A673 (cell line): ENCODE data around the gene CTNNA3.

ENCODE experiments used
- EZH2 ChIP-seq: fragments of 200-600 bp; sonication (generic); IDR thresholded peaks from 2 replicates; pipeline ENCODE4 v1.6.1; 2017; ENCODE audit warnings: borderline replicate concordance, low read depth, mild to moderate bottlenecking, mixed read lengths, antibody characterized with exemption, low read length; ENCODE audit not compliant: poor library complexity, severe bottlenecking
- TF ChIP-seq, protein P1 (sequence below): fragments of 300-800, 200-600 bp; sonication (generic); conservative IDR thresholded peaks from 2 replicates; pipeline ENCODE4 v1.5.1; 2017; ENCODE audit warnings: low read depth, mild to moderate bottlenecking, antibody characterized with exemption, low read length, moderate library complexity, mixed read lengths

GRCh38 chr10:66284621-66285020 lies 1411.4 kb downstream of the CTNNA3 start:
- TF ChIP-seq, protein P1, sequence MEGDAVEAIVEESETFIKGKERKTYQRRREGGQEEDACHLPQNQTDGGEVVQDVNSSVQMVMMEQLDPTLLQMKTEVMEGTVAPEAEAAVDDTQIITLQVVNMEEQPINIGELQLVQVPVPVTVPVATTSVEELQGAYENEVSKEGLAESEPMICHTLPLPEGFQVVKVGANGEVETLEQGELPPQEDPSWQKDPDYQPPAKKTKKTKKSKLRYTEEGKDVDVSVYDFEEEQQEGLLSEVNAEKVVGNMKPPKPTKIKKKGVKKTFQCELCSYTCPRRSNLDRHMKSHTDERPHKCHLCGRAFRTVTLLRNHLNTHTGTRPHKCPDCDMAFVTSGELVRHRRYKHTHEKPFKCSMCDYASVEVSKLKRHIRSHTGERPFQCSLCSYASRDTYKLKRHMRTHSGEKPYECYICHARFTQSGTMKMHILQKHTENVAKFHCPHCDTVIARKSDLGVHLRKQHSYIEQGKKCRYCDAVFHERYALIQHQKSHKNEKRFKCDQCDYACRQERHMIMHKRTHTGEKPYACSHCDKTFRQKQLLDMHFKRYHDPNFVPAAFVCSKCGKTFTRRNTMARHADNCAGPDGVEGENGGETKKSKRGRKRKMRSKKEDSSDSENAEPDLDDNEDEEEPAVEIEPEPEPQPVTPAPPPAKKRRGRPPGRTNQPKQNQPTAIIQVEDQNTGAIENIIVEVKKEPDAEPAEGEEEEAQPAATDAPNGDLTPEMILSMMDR = no peak
- TF ChIP-seq EZH2 = no peak
